Lower lobe of right lung (tissue), 2 donors: ENCODE measurements around the gene SIDT1. TPM values are rescaled to one million over a fixed set of nuclear protein-coding genes. Genes with fewer than 3 reads are reported as not detected.

ENCODE experiments used
- ATAC-seq, 2 donors: fragments of 200-7000 bp; cut with Tn5 transposase; one replicate each; pipeline ENCODE4 v1.9.1; 2020 to 2022; ENCODE audit warnings: mild to moderate bottlenecking in 2 of 2, moderate library complexity in 2 of 2
- DNase-seq: peaks from one replicate; pipeline ENCODE4 v3.0.0-alpha.2; 2020
- H3K27ac ChIP-seq: fragments of 200-600 bp; one replicate; pipeline ENCODE4 v1.8.0; 2022
- H3K27me3 ChIP-seq: fragments of 200-600 bp; one replicate; pipeline ENCODE4 v1.8.0; 2022; ENCODE audit warnings: low read depth
- H3K36me3 ChIP-seq: fragments of 200-600 bp; one replicate; pipeline ENCODE4 v1.8.0; 2022; ENCODE audit warnings: mild to moderate bottlenecking
- H3K4me1 ChIP-seq: fragments of 200-600 bp; one replicate; pipeline ENCODE4 v1.8.0; 2022
- H3K4me3 ChIP-seq: fragments of 200-600 bp; one replicate; pipeline ENCODE4 v1.8.0; 2022; ENCODE audit warnings: mild to moderate bottlenecking
- H3K9me3 ChIP-seq: fragments of 200-600 bp; one replicate; pipeline ENCODE4 v1.8.0; 2022
- CTCF ChIP-seq: fragments of 200-600 bp; IDR thresholded peaks from one replicate; pipeline ENCODE4 v1.8.0; 2022; ENCODE audit warnings: antibody characterized with exemption, mild to moderate bottlenecking
- intact Hi-C: fragments of 100-400 bp; cut with DNase I; formaldehyde crosslinking; loops from one replicate; pipeline ENCODE4 v1.11.0; 2022
- total RNA-seq: library from RNA; stranded (reverse); fragmentation: NEBNext Ultra II Directional; extraction: Animal tissue kit (Norgen Biotek cat#: 25700); gene quantifications from one replicate; pipeline ENCODE4 v1.2.1, GENCODE V29; 2021
- donor health status: DM: no; HTN: yes; CAD: no; lungs with severe emphysema.

Gene SIDT1
- total RNA-seq, 1 donor from 2014 or later, result 5.3 TPM

DNA sequence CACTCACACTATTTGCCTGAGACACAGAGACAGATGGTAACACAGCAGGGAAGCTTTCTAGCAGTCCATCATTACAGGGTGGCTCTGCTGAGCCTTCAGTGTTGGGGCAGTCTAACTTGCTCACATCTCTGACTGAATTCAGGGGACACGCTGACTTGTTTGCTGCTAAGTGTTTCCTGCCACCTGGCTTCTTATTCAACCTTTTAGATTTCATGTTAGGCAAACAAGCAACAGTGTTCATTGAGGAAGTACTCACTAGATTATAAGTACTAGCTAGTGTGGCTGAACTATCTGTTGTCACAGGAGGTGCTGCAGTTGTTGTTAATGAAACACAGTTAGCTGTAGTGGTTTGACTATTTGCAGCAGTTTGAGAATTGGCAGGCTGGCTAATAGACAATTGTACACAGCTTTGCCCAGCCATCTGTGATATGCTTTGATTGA is 126.8 kb downstream of the SIDT1 start:
- no peak for TF ChIP-seq CTCF
- no peak overlapping the region for H3K4me3 ChIP-seq
- intact Hi-C loops, result no loop called here
- H3K27me3 ChIP-seq, result no peaks in the 10 kb centered on the region
- no peaks in the 10 kb centered on the region for H3K4me1 ChIP-seq
- peaks cover 48% of the 10 kb centered on the region for H3K36me3 ChIP-seq
- no peak for DNase-seq
- no peak overlapping the region for H3K27ac ChIP-seq
- ATAC-seq, result no peak
- no peaks in the 10 kb centered on the region for H3K9me3 ChIP-seq

DNA sequence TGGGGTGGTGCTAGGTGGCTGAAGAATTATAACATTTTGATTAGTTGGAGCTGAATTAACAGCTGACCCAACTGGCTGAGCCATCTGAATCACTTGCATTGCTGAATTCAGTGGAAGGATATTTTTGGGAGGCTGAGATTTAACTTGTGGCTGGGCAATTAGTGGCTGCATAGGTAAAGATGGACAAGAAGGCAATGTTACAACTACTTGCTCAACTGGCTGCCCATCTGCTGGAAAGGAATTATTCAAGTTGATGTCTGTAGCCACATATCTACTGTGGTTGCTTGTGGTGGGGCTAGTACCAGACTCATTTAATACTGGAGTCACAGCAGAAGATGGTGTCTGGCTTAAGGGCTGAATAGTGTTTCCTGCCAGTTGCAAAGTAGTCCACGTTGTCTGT is 127.6 kb downstream of the SIDT1 start:
- Histone ChIP-seq H3K27ac (no peak overlapping the region), H3K4me3 (no peak overlapping the region), H3K27me3 (no peaks in the 10 kb centered on the region), H3K4me1 (no peaks in the 10 kb centered on the region), H3K9me3 (no peaks in the 10 kb centered on the region), H3K36me3 (peaks cover 54% of the 10 kb centered on the region)
- DNase-seq, result no peak
- intact Hi-C loops, result no loop called here
- ATAC-seq, result no peak
- TF ChIP-seq CTCF, result no peak

DNA sequence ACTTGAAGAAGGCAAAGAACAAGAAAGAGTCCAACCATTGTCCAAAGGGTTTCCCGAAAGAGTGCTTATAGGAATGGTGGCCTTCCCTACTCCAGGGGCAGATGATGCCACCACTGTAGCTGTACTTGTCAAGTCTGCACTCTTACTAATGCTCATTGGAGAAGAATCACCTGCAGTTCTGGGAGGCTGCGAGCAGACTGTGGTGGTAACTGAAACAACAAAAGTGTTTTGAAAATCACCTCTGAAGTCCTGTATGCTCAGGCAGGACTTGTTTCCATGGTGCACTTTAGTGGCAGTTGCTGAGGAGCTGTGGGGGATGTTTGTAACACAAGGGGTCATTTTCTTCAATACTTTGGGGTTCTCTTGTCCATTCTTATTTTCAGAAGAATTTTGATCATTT is 128.1 kb downstream of the SIDT1 start:
- Histone ChIP-seq H3K4me3 (no peak overlapping the region), H3K36me3 (peaks cover 59% of the 10 kb centered on the region), H3K27ac (no peak overlapping the region), H3K9me3 (no peaks in the 10 kb centered on the region), H3K4me1 (no peaks in the 10 kb centered on the region), H3K27me3 (no peaks in the 10 kb centered on the region)
- no peak for TF ChIP-seq CTCF
- intact Hi-C loops, result no loop called here
- DNase-seq (no peak), ATAC-seq (no peak)

DNA sequence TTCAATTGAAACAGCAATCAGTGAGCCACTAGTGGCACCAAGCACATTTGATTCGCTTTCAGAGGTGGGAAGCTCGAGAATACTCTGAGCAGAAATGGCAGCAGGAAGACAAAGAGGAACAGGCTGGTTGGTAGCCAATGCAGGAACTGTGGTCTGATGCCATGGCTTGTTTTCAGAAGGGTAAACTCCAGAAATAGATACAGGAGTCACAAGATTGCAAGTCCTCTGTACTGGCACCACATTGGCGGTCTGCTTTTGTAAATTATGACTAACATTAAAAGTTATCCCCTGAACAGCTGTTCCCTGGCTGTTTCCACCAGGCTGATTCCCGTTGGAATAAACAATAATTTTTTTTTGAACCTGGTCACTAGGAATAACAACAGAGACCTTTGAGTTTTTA is 128.5 kb downstream of the SIDT1 start:
- TF ChIP-seq CTCF, result no peak
- intact Hi-C loops, result no loop called here
- no peak for DNase-seq
- Histone ChIP-seq H3K4me1 (no peaks in the 10 kb centered on the region), H3K27me3 (no peaks in the 10 kb centered on the region), H3K36me3 (peaks cover 60% of the 10 kb centered on the region), H3K9me3 (no peaks in the 10 kb centered on the region), H3K27ac (no peak overlapping the region), H3K4me3 (no peak overlapping the region)
- no peak for ATAC-seq

- DNase-seq, result no peak
These were observed 130.5 kb downstream of the SIDT1 start for GRCh38 chr3:113662824-113663223.

More at GRCh38 chr3:113662824-113663223, 130.5 kb downstream of the SIDT1 start:
- Histone ChIP-seq H3K9me3 (no peaks in the 10 kb centered on the region), H3K4me3 (no peak overlapping the region), H3K36me3 (peaks cover 56% of the 10 kb centered on the region), H3K27ac (no peak overlapping the region), H3K4me1 (no peaks in the 10 kb centered on the region), H3K27me3 (no peaks in the 10 kb centered on the region)
- no peak for TF ChIP-seq CTCF
- intact Hi-C loops, result no loop called here
- no peak for ATAC-seq
